Prostate gland (tissue), 2 donors: ENCODE data around the gene CENPH.

Source experiments
- CTCF ChIP-seq, 4 experiments: fragments of 200-600 bp in 2 of 4; fragments of 450-650 bp in 2 of 4; sonication (generic) in 2 of 4; IDR thresholded peaks; 1 replicate in 3 of 4; 2 replicates in 1 of 4; pipeline ENCODE4 v1.5.1; 2016 to 2019; ENCODE audit warnings: antibody characterized with exemption in 4 of 4, mild to moderate bottlenecking in 2 of 4, moderate library complexity in 2 of 4
- POLR2AphosphoS5 ChIP-seq: sonication (generic); formaldehyde crosslinking; IDR thresholded peaks from one replicate; pipeline ENCODE4 v1.6.1; 2017; ENCODE audit warnings: antibody characterized with exemption

GRCh38 chr5:69231281-69231680 lies 41.9 kb downstream of the CENPH start:
- TF ChIP-seq CTCF (IDR thresholded peaks at IDR 0.05) (no peak), POLR2AphosphoS5 (no peak)
